Nephron progenitor cell (in vitro differentiated cells): Measurements from ENCODE around the gene GRK5.

Experiments
- DNase-seq: peaks from one replicate; pipeline ENCODE4 v3.0.0; 2021
- H3K27ac Mint-ChIP-seq: 2 replicates; pipeline ENCODE4 v1.8.0; 2021; ENCODE audit warnings: mild to moderate bottlenecking, moderate library complexity, mixed read lengths
- H3K27me3 Mint-ChIP-seq: 2 replicates; pipeline ENCODE4 v1.8.0; 2021; ENCODE audit warnings: mild to moderate bottlenecking, low read depth, mixed read lengths; ENCODE audit not compliant: poor library complexity
- H3K36me3 Mint-ChIP-seq: 2 replicates; pipeline ENCODE4 v1.8.0; 2021; ENCODE audit warnings: low read depth, mixed read lengths
- H3K4me1 Mint-ChIP-seq: 2 replicates; pipeline ENCODE4 v1.8.0; 2021; ENCODE audit warnings: mixed read lengths
- H3K4me3 Mint-ChIP-seq: 2 replicates; pipeline ENCODE4 v1.8.0; 2021; ENCODE audit warnings: mild to moderate bottlenecking, moderate library complexity, mixed read lengths
- H3K9me3 Mint-ChIP-seq: 2 replicates; pipeline ENCODE4 v1.8.0; 2021; ENCODE audit warnings: mild to moderate bottlenecking, moderate library complexity, mixed read lengths
- TF ChIP-seq, protein P1 (sequence below): fragments of 200-600 bp; sonication (generic); IDR thresholded peaks from 2 replicates; pipeline ENCODE4 v1.5.0; 2021; ENCODE audit warnings: antibody characterized with exemption

GRK5 gene

GRCh38 chr10:119302591-119303253, 95.4 kb downstream of the GRK5 start:
- Mint-ChIP-seq H3K27ac (no peak overlapping the region), H3K9me3 (peaks cover 10% of the 10 kb centered on the region), H3K27me3 (peaks cover 3% of the 10 kb centered on the region), H3K4me3 (no peak overlapping the region), H3K36me3 (peaks cover 13% of the 10 kb centered on the region), H3K4me1 (peaks cover 74% of the 10 kb centered on the region)
- DNase-seq = no peak
- TF ChIP-seq, protein P1, sequence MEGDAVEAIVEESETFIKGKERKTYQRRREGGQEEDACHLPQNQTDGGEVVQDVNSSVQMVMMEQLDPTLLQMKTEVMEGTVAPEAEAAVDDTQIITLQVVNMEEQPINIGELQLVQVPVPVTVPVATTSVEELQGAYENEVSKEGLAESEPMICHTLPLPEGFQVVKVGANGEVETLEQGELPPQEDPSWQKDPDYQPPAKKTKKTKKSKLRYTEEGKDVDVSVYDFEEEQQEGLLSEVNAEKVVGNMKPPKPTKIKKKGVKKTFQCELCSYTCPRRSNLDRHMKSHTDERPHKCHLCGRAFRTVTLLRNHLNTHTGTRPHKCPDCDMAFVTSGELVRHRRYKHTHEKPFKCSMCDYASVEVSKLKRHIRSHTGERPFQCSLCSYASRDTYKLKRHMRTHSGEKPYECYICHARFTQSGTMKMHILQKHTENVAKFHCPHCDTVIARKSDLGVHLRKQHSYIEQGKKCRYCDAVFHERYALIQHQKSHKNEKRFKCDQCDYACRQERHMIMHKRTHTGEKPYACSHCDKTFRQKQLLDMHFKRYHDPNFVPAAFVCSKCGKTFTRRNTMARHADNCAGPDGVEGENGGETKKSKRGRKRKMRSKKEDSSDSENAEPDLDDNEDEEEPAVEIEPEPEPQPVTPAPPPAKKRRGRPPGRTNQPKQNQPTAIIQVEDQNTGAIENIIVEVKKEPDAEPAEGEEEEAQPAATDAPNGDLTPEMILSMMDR = no peak

DNA sequence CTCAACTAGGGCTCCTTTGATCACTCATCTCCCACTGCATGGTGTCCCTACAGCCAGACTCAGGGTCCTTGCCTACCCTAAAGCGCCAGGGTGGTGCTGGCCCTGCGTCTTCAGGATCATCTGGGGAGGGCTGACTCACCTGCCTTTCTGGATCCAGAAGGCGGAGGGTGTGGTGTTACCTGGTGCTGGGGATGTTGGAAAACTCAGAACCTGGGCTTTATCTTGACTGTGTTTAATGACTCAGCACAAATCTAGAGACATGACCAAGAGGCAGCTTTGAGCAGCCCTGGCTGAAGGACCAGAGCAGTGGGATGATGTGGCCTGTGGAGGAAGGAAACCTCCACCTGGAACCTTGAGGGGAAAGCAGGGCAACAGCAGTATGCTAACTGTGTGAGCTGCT, 96.5 kb downstream of the GRK5 start:
- DNase-seq = no peak
- H3K4me1 Mint-ChIP-seq = peaks cover 79% of the 10 kb centered on the region
- no peak overlapping the region for H3K4me3 Mint-ChIP-seq
- peaks cover 1% of the 10 kb centered on the region for H3K36me3 Mint-ChIP-seq
- TF ChIP-seq, protein P1 = no peak
- peaks cover under 1% of the 10 kb centered on the region for H3K9me3 Mint-ChIP-seq
- H3K27ac Mint-ChIP-seq = no peak overlapping the region
- H3K27me3 Mint-ChIP-seq = peaks cover 3% of the 10 kb centered on the region

- H3K27me3 Mint-ChIP-seq = peaks cover 6% of the 10 kb centered on the region
- peaks cover 81% of the 10 kb centered on the region for H3K4me1 Mint-ChIP-seq
- DNase-seq = no peak
- TF ChIP-seq, protein P1 = no peak
- H3K36me3 Mint-ChIP-seq = no peaks in the 10 kb centered on the region
- H3K27ac Mint-ChIP-seq = peak overlapping the region; percentile 54
- no peaks in the 10 kb centered on the region for H3K9me3 Mint-ChIP-seq
- H3K4me3 Mint-ChIP-seq = no peak overlapping the region
Observed at GRCh38 chr10:119304541-119304940, 97.2 kb downstream of the GRK5 start.

DNA sequence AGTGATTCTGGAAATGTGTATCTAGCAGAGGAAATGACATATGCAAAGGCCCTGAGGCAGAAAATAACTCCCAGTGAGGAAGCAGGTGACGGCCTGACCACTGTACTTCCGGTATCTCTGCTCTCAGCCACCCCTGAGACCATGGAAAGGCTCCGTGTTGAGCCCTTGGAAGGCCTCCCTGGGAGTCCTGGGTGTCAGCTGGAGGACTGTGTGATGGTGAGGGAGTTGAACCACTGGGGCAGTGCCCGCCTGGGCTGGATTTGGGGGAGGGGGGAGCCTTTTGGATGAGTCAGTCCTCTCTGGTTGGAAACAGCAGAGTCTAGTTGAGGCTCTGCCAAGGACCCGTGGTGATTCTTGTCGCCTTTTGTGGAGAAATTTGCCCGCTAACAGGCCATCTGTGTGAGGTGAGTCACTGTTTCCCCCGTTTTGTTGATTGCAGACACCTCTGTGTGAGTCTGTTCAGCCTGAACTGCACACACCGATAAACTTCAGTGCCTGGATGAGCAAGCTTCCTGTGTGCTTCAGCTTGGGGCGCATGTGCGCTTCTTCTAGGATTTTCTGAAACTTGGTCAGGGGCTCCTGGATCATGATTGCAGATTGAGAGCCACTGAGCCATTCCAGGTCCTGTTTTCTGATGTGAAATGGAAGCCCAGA, 98.6 kb downstream of the GRK5 start:
- H3K4me1 Mint-ChIP-seq = peaks cover 86% of the 10 kb centered on the region
- H3K27me3 Mint-ChIP-seq = peaks cover 3% of the 10 kb centered on the region
- no peaks in the 10 kb centered on the region for H3K9me3 Mint-ChIP-seq
- H3K4me3 Mint-ChIP-seq = no peak overlapping the region
- peak overlapping the region; percentile 68 for H3K27ac Mint-ChIP-seq
- no peak for DNase-seq
- H3K36me3 Mint-ChIP-seq = no peaks in the 10 kb centered on the region
- TF ChIP-seq, protein P1 = no peak

GRCh38 chr10:119306514-119306951, 99.2 kb downstream of the GRK5 start:
- peaks cover 86% of the 10 kb centered on the region for H3K4me1 Mint-ChIP-seq
- no peaks in the 10 kb centered on the region for H3K36me3 Mint-ChIP-seq
- no peaks in the 10 kb centered on the region for H3K9me3 Mint-ChIP-seq
- H3K4me3 Mint-ChIP-seq = no peak overlapping the region
- no peak overlapping the region for H3K27ac Mint-ChIP-seq
- TF ChIP-seq, protein P1 = no peak
- no peak for DNase-seq
- peaks cover 6% of the 10 kb centered on the region for H3K27me3 Mint-ChIP-seq

- TF ChIP-seq, protein P1 = no peak
- H3K9me3 Mint-ChIP-seq = no peaks in the 10 kb centered on the region
- DNase-seq = no peak
- H3K4me3 Mint-ChIP-seq = no peak overlapping the region
- H3K27me3 Mint-ChIP-seq = peaks cover 6% of the 10 kb centered on the region
- H3K36me3 Mint-ChIP-seq = no peaks in the 10 kb centered on the region
- peaks cover 83% of the 10 kb centered on the region for H3K4me1 Mint-ChIP-seq
- H3K27ac Mint-ChIP-seq = no peak overlapping the region
Observed at GRCh38 chr10:119306986-119307392, 99.6 kb downstream of the GRK5 start.
